Activated naive CD8-positive, alpha-beta T cell treated with anti-CD3 and anti-CD28 coated beads, Interleukin-2, amount 10 ng/mL, durations not matched to agents 7 days and 5 days (primary cell): ENCODE data around the gene CLEC14A. TPM values are rescaled to one million over a fixed set of nuclear protein-coding genes. Genes with fewer than 3 reads are reported as not detected.

Experiments
- ATAC-seq: fragments of 150-1000 bp; cut with Tn5 transposase; one replicate; pipeline ENCODE4 v1.10.0; 2021; ENCODE audit warnings: low read depth, moderate library complexity
- POLR2A ChIA-PET: fragments of 350-600 bp; sonication (Branson Sonifier 250); formaldehyde crosslinking; loops from one replicate; lab custom pipeline; 2021; ENCODE audit warnings: antibody characterized with exemption; lab: Charles Lee
- DNase-seq: peaks from one replicate; pipeline ENCODE4 v3.0.0; 2021
- H3K27ac Mint-ChIP-seq: one replicate; pipeline ENCODE4 v1.8.0; 2022; ENCODE audit warnings: mild to moderate bottlenecking, mixed read lengths
- H3K27me3 Mint-ChIP-seq: one replicate; pipeline ENCODE4 v1.8.0; 2022; ENCODE audit warnings: mild to moderate bottlenecking, moderate library complexity, mixed read lengths
- H3K36me3 Mint-ChIP-seq: one replicate; pipeline ENCODE4 v1.8.0; 2021; ENCODE audit warnings: mild to moderate bottlenecking, mixed read lengths
- H3K4me1 Mint-ChIP-seq: one replicate; pipeline ENCODE4 v1.8.0; 2021; ENCODE audit warnings: mixed read lengths
- H3K4me3 Mint-ChIP-seq: one replicate; pipeline ENCODE4 v1.8.0; 2022; ENCODE audit warnings: mild to moderate bottlenecking, moderate library complexity, mixed read lengths
- H3K9me3 Mint-ChIP-seq: one replicate; pipeline ENCODE4 v1.8.0; 2021; ENCODE audit warnings: mixed read lengths
- total RNA-seq, 2 experiments: library from RNA; stranded (reverse); gene quantifications; one replicate each; pipeline ENCODE4 v1.2.3, GENCODE V29; 2021

The CLEC14A gene
- total RNA-seq, 2 experiments from 2014 or later, result not detected

- no peaks in the 10 kb centered on the region for H3K36me3 Mint-ChIP-seq
Measured at GRCh38 chr14:38207377-38207735, 48.5 kb downstream of the CLEC14A start.

GRCh38 chr14:38206689-38207376 is 49.1 kb downstream of the CLEC14A start:
- DNase-seq (no peak), ATAC-seq (no peak)
- no peak overlapping the region for H3K4me3 Mint-ChIP-seq
- H3K9me3 Mint-ChIP-seq, result peaks cover 3% of the 10 kb centered on the region
- peaks cover 15% of the 10 kb centered on the region for H3K4me1 Mint-ChIP-seq
- H3K27me3 Mint-ChIP-seq, result peaks cover 61% of the 10 kb centered on the region
- H3K27ac Mint-ChIP-seq, result no peak overlapping the region
- no peaks in the 10 kb centered on the region for H3K36me3 Mint-ChIP-seq
- POLR2A ChIA-PET, result no interaction called here

More at GRCh38 chr14:38207377-38207735, 48.5 kb downstream of the CLEC14A start:
- Mint-ChIP-seq H3K27ac (no peak overlapping the region), H3K9me3 (peaks cover 3% of the 10 kb centered on the region), H3K27me3 (peaks cover 65% of the 10 kb centered on the region), H3K4me1 (peaks cover 16% of the 10 kb centered on the region), H3K4me3 (no peak overlapping the region)
- POLR2A ChIA-PET, result no interaction called here
- ATAC-seq (no peak), DNase-seq (no peak)

- Mint-ChIP-seq H3K27ac (no peak overlapping the region), H3K36me3 (no peaks in the 10 kb centered on the region), H3K4me1 (peaks cover 13% of the 10 kb centered on the region), H3K27me3 (peaks cover 54% of the 10 kb centered on the region), H3K9me3 (peaks cover 3% of the 10 kb centered on the region), H3K4me3 (no peak overlapping the region)
- DNase-seq, result no peak
- ATAC-seq, result no peak
- POLR2A ChIA-PET, result no interaction called here
Measured at GRCh38 chr14:38205949-38206665, 49.8 kb downstream of the CLEC14A start.

DNA sequence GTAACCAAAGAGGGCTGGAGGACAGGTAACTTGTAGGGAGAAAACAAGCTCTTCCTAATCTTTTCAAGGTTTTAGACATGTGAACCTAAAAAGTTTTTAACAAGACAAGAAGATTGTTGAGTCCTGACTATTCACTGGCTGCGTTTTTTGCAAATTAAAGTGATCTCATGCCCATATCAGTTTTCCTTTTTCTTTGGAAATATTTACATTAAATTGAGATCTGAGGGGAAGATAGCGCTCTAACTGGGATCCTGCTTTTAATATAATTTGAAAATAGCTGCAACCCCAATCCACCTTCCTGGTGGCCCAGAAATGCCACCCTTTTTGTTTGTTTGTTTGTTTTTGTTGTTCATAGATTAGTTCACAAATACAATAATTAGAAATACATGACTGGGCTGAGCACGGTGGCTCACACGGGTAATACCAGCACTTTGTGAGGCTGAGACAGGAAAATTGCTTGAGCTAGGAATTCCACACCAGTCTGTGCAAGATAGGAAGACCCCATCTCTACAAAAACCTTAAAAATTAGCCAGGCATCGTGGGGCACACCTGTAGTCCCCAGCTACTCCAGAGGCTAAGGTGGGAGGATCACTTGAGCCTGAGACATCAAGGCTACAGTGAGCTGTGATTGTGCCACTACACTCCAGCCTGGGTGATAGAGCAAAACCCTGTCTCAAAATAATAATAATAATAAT is 50.6 kb downstream of the CLEC14A start:
- DNase-seq (no peak), ATAC-seq (no peak)
- H3K4me3 Mint-ChIP-seq, result no peak overlapping the region
- POLR2A ChIA-PET, result no interaction called here
- H3K27ac Mint-ChIP-seq, result no peak overlapping the region
- peaks cover 9% of the 10 kb centered on the region for H3K4me1 Mint-ChIP-seq
- no peaks in the 10 kb centered on the region for H3K36me3 Mint-ChIP-seq
- H3K9me3 Mint-ChIP-seq, result peaks cover 3% of the 10 kb centered on the region
- peaks cover 45% of the 10 kb centered on the region for H3K27me3 Mint-ChIP-seq

DNA sequence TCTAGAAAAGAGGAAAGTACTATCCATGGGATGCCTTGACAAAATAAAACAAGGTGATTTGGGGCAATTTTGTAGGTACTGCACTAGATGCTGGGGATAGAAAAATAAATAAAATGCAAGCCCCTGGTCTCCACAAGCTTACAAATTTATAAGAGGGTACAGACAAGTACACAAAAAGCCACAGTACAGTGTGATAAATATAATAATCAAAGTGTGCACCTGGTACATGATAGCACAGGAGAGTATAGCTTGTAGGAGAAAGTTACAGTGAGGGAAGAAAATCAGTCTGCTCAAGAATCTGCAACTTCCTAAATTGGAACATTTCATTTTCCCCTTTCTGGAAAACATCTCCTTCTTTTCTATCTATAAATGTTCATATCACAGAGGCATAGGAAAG is 51.2 kb downstream of the CLEC14A start:
- Mint-ChIP-seq H3K4me1 (peaks cover 8% of the 10 kb centered on the region), H3K27ac (no peak overlapping the region), H3K27me3 (peaks cover 40% of the 10 kb centered on the region), H3K9me3 (peaks cover 3% of the 10 kb centered on the region), H3K36me3 (no peaks in the 10 kb centered on the region), H3K4me3 (no peak overlapping the region)
- ATAC-seq (no peak), DNase-seq (no peak)
- POLR2A ChIA-PET, result no interaction called here

Other genes with a start within 250 kb of the CLEC14A start
- gene SSTR1, start 48.2 kb downstream of the CLEC14A start, total RNA-seq, result not detected